ENCODE results near the gene SIK1.

SIK1 gene

DNA sequence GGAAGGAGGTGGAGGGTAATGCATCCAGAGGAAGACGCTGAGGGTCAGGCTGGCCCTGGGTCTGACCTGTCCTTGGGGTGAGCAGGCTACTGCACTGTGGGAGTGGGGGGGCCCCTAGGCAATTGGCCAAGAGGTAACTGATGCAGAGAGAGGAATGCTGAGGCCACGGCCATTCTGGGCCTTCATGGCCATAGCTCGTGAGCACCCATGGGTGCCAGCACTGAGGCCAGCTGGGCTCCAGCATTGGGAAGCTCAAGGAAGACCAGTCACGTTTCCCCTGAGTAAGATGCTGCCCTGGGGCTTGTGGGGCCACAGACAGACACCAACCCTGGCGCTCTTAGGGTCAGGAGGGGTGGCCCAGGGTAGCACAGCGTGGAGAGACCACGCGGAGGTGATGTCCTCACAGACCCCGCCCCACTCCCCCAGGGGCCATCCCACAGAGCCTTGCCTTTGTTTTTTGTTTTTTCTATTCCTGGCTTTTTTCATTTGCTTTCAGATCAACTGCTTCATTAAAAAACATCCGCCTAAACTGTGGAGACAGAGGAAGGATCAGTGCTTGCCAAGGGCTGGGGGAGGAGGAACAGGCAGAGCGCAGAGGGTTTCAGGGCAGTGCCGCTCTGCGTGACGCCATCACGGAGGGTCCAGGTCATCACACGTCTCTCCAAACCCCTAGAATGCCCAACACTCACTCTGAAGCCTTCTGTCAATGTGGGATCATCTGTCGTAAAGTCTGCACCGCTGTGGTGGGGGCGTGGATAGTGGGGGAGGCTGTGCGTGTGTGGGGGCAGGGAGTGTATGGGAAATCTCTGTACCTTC, 61.1 kb downstream of the SIK1 start:
- DNase-seq, result no peak

DNA sequence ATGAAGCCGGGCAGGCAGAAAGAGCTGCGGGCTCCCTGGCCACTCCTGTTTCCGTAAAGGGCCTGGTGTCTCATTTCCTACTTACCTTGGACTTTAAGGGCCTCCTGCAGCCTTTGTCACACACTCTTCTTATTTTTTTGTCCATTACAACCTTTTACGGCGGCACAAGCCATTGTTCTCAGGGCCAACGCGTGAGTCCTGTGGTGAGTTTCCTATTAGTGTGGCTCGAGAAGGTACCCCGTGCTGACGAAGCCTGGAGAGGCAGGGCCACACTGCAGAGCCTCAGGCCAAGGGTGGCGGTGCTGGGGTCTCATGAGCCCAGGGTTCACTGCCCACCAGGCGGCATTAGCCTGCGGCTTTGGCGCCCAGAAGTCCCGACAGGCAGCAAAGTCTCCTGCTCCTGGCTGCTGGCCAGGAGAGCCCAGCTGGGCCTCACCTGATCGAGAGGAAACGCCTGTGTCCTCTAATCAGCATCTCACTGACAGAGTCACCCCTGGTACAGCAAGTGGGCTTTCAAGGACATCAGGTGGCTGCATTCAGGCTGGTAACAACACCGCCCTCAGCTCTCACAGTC, 62.0 kb downstream of the SIK1 start:
- DNase-seq, result no peak

Data from CD4-positive, alpha-beta T cell treated with Interleukin-6 for 4 hours (primary cell).